HG03460 (cell line): Measurements from ENCODE around the gene COL6A5.

ENCODE experiments used
- ATAC-seq: cut with Tn5 transposase; IDR thresholded peaks from one replicate; pipeline ENCODE4 v1.9.1; 2021; ENCODE audit not compliant: unreplicated experiment

COL6A5 gene

GRCh38 chr3:130516645-130517512, 171.4 kb downstream of the COL6A5 start, which contains the start of gene COL6A6:
Gene COL6A6 (plus strand): TSS chr3:130517177. CDS start chr3:130560365, 43,188 bp downstream.
- no peak for ATAC-seq

GRCh38 chr3:130517602-130518001, 172.1 kb downstream of the COL6A5 start:
- no peak for ATAC-seq

- no peak for ATAC-seq
These were observed 174.3 kb downstream of the COL6A5 start for GRCh38 chr3:130519754-130520153.

- ATAC-seq = no peak
These were observed 176.9 kb downstream of the COL6A5 start for GRCh38 chr3:130522399-130522798.

GRCh38 chr3:130527426-130527825, 182.0 kb downstream of the COL6A5 start:
- no peak for ATAC-seq

- no peak for ATAC-seq
These were observed 182.6 kb downstream of the COL6A5 start for GRCh38 chr3:130528120-130528519.

GRCh38 chr3:130529486-130530215, 184.2 kb downstream of the COL6A5 start:
- ATAC-seq = no peak

GRCh38 chr3:130533247-130533646, 187.8 kb downstream of the COL6A5 start:
- no peak for ATAC-seq
